ENCODE results near the gene HHAT. TPM values are rescaled to one million over a fixed set of nuclear protein-coding genes. Genes with fewer than 3 reads are reported as not detected.

HHAT gene
- total RNA-seq, 4 donors from 2014 or later, result 4.8 to 5.9 (median 5.3) TPM

GRCh38 chr1:210571356-210572284 is 242.9 kb downstream of the HHAT start:
- Histone ChIP-seq H3K9me3 (peaks cover 0 to 4% (median 0%) of the 10 kb centered on the region in 4 donors), H3K27ac (no peak overlapping the region), H3K4me1 (no peaks in the 10 kb centered on the region), H3K4me3 (no peak overlapping the region), H3K36me3 (no peaks in the 10 kb centered on the region), H3K27me3 (no peaks in the 10 kb centered on the region)
- 77 to 86% methylated on average over 14 of the region's 14 CpGs for WGBS, 2 donors
- TF ChIP-seq POLR2A (IDR thresholded peaks at IDR 0.05) (no peak), EP300 (IDR thresholded peaks at IDR 0.05) (no peak)
- TF ChIP-seq, protein P1, sequence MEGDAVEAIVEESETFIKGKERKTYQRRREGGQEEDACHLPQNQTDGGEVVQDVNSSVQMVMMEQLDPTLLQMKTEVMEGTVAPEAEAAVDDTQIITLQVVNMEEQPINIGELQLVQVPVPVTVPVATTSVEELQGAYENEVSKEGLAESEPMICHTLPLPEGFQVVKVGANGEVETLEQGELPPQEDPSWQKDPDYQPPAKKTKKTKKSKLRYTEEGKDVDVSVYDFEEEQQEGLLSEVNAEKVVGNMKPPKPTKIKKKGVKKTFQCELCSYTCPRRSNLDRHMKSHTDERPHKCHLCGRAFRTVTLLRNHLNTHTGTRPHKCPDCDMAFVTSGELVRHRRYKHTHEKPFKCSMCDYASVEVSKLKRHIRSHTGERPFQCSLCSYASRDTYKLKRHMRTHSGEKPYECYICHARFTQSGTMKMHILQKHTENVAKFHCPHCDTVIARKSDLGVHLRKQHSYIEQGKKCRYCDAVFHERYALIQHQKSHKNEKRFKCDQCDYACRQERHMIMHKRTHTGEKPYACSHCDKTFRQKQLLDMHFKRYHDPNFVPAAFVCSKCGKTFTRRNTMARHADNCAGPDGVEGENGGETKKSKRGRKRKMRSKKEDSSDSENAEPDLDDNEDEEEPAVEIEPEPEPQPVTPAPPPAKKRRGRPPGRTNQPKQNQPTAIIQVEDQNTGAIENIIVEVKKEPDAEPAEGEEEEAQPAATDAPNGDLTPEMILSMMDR (IDR thresholded peaks at IDR 0.05), result no peak
- DNase-seq (ENCODE audit: low spot score in 2 of 2), result no peak

GRCh38 chr1:210573141-210573540 is 244.4 kb downstream of the HHAT start:
- Histone ChIP-seq H3K27me3 (no peaks in the 10 kb centered on the region), H3K36me3 (no peaks in the 10 kb centered on the region), H3K4me3 (no peak overlapping the region), H3K9me3 (peaks cover 0 to 8% (median 3%) of the 10 kb centered on the region in 4 donors), H3K4me1 (no peaks in the 10 kb centered on the region), H3K27ac (no peak overlapping the region)
- WGBS, 2 donors, result 72 to 88% methylated on average over 6 of the region's 6 CpGs
- no peak for DNase-seq (ENCODE audit: low spot score in 2 of 2)
- TF ChIP-seq, protein P1 (IDR thresholded peaks at IDR 0.05), result no peak
- TF ChIP-seq POLR2A (IDR thresholded peaks at IDR 0.05) (no peak), EP300 (IDR thresholded peaks at IDR 0.05) (no peak)

- H3K4me1 ChIP-seq, result peaks cover 0 to 5% (median 0%) of the 10 kb centered on the region in 4 donors
- no peaks in the 10 kb centered on the region for H3K9me3 ChIP-seq
- no peak for TF ChIP-seq POLR2A (IDR thresholded peaks at IDR 0.05)
- TF ChIP-seq EP300 (IDR thresholded peaks at IDR 0.05), result no peak
- H3K27me3 ChIP-seq, result no peaks in the 10 kb centered on the region
- H3K36me3 ChIP-seq, result no peaks in the 10 kb centered on the region
- no peak for DNase-seq (ENCODE audit: low spot score in 2 of 2)
- H3K27ac ChIP-seq, result no peak overlapping the region
- whole genome bisulfite sequencing, 2 donors, result 64 to 71% methylated on average over 10 of the region's 10 CpGs
- H3K4me3 ChIP-seq, result no peak overlapping the region
These were observed 253.7 kb downstream of the HHAT start for GRCh38 chr1:210582205-210582970.

DNA sequence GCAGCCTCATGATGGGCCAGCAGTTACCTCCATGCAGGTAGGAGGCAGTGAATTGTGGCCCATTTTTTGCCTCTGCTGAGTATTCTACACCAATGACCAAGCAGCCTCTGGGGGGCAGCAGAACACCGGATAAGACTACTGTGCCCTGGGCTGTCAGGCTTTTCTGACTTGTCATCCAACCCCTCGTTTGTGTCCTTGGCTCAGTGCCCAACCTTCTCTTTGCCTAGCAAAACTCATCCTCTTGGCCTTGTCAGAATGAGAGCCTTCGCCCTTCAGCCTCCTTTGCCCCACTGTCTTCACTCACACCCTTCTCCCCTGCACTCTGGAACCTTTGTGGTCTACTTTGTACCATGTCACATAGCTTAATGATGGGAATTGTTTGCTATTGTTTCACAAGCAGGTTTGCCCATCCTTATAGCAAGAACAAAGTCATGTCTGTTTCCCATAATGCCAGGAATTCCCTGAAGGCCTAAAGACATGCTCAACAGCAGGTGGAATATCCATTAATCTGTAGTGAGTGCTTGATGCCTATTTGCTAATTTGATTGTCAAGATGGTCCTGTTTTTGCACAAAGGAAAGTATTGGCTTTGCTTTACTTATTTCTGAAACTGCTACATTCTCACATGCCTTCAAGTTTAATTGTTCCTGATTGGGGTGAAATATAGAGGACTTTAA is 255.9 kb downstream of the HHAT start:
- peak; percentile 70 to 87 for DNase-seq (ENCODE audit: low spot score in 2 of 2)
- no peak for TF ChIP-seq EP300 (IDR thresholded peaks at IDR 0.05)
- TF ChIP-seq, protein P1 (IDR thresholded peaks at IDR 0.05), result peak; percentile 47 to 67 (median 52)
- TF ChIP-seq POLR2A (IDR thresholded peaks at IDR 0.05), result no peak
- 11 to 21% methylated on average over 3 of the region's 3 CpGs for WGBS, 2 donors

DNA sequence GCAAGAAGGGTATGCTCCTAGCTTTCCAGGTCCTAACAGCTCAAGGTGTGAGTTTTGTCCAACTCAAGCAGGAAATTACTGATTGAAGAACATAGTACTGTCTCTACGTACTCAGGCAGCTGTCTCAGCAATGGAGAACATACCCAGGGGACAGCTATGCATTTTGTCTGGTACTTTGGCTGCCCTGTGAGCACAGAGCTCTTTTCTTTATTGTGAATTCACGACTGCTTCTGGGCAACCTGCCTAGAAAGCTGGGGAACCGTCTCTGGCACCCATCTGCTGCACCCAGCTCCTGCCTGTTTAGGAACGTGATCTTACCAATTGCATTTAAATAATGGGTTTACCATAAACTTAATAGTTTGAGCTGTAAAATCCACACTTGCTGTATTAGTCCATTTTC is 258.1 kb downstream of the HHAT start:
- no peak for DNase-seq (ENCODE audit: low spot score in 2 of 2)
- 31 to 48% methylated on average over 4 of the region's 4 CpGs for WGBS, 2 donors
- TF ChIP-seq POLR2A (IDR thresholded peaks at IDR 0.05) (no peak), EP300 (IDR thresholded peaks at IDR 0.05) (no peak)
- TF ChIP-seq, protein P1 (IDR thresholded peaks at IDR 0.05), result no peak
- peaks cover 0 to 9% (median 0%) of the 10 kb centered on the region in 3 donors for H3K36me3 ChIP-seq
- H3K4me1 ChIP-seq, result peaks cover 0 to 5% (median 0%) of the 10 kb centered on the region in 4 donors
- H3K27ac ChIP-seq, result no peak overlapping the region
- peaks cover 0 to 5% (median 0%) of the 10 kb centered on the region in 4 donors for H3K9me3 ChIP-seq
- H3K4me3 ChIP-seq, result no peak overlapping the region
- no peaks in the 10 kb centered on the region for H3K27me3 ChIP-seq

More for the DNA sequence above, 255.9 kb downstream of the HHAT start:
- Histone ChIP-seq H3K36me3 (peaks cover 0 to 5% (median 0%) of the 10 kb centered on the region in 3 donors), H3K9me3 (no peaks in the 10 kb centered on the region), H3K4me3 (no peak overlapping the region), H3K27ac (no peak overlapping the region), H3K27me3 (no peaks in the 10 kb centered on the region), H3K4me1 (peaks cover 0 to 5% (median 0%) of the 10 kb centered on the region in 4 donors)
